Smooth muscle cell (in vitro differentiated cells): Measurements from ENCODE around the gene MKNK1. TPM values are rescaled to one million over a fixed set of nuclear protein-coding genes. Genes with fewer than 3 reads are reported as not detected.

Experiments used
- DNase-seq: peaks from one replicate; lab custom pipeline; 2025; ENCODE audit not compliant: unreplicated experiment; lab: John Stamatoyannopoulos, UW
- H2AFZ ChIP-seq: fragments of 200-600 bp; sonication (generic); 2 replicates; pipeline ENCODE4 v1.6.0; 2016; ENCODE audit warnings: antibody characterized with exemption, low read depth, mild to moderate bottlenecking
- H3F3A ChIP-seq: fragments of 200-600 bp; sonication (generic); 2 replicates; pipeline ENCODE4 v1.6.0; 2017; ENCODE audit warnings: antibody characterized with exemption, low read depth
- H3K27ac ChIP-seq: fragments of 200-600 bp; sonication (generic); 2 replicates; pipeline ENCODE4 v1.5.1; 2016; ENCODE audit warnings: low read depth, mild to moderate bottlenecking
- H3K27me3 ChIP-seq: fragments of 200-600 bp; sonication (generic); 2 replicates; pipeline ENCODE4 v1.6.1; 2016; ENCODE audit warnings: low read depth, mild to moderate bottlenecking
- H3K36me3 ChIP-seq: fragments of 200-600 bp; sonication (generic); 2 replicates; pipeline ENCODE4 v1.5.1; 2016; ENCODE audit warnings: low read depth
- H3K4me1 ChIP-seq: fragments of 200-600 bp; sonication (generic); 2 replicates; pipeline ENCODE4 v1.5.1; 2016; ENCODE audit warnings: low read depth
- H3K4me2 ChIP-seq: fragments of 200-600 bp; sonication (generic); 2 replicates; pipeline ENCODE4 v1.6.0; 2016; ENCODE audit warnings: mild to moderate bottlenecking
- H3K4me3 ChIP-seq: fragments of 200-600 bp; sonication (generic); 2 replicates; pipeline ENCODE4 v1.5.1; 2016; ENCODE audit warnings: mild to moderate bottlenecking
- H3K79me2 ChIP-seq: fragments of 200-600 bp; sonication (generic); 2 replicates; pipeline ENCODE4 v1.6.0; 2016; ENCODE audit warnings: low read depth, mild to moderate bottlenecking
- H3K9ac ChIP-seq: fragments of 200-600 bp; sonication (generic); 2 replicates; pipeline ENCODE4 v1.6.0; 2016; ENCODE audit warnings: low read depth
- H3K9me3 ChIP-seq: fragments of 200-600 bp; sonication (generic); replicated peaks from 2 replicates; pipeline ENCODE4 v1.5.1; 2016; ENCODE audit warnings: low read depth
- H4K20me1 ChIP-seq: fragments of 200-600 bp; sonication (generic); 2 replicates; pipeline ENCODE4 v1.6.0; 2016; ENCODE audit warnings: low read depth
- WGBS: methylation state at CpG from one replicate; pipeline ENCODE4 v1.1.7; 2016; ENCODE audit warnings: low lambda C conversion rate; 5-methylcytosine and 5-hydroxymethylcytosine counted together
- polyA plus RNA-seq: library from polyadenylated mRNA; unstranded; fragments of >200 nt; fragmentation: Nextera tagmentation; extraction: Ambion mirVana; gene quantifications from 2 replicates; pipeline ENCODE4 v1.2.1, GENCODE V29; 2016
- total RNA-seq: library from RNA; depleted of rRNA; stranded (reverse); fragments of >200 nt; gene quantifications from 2 replicates; pipeline ENCODE4 v1.2.3, GENCODE V29; 2014
- TF ChIP-seq, protein P1 (sequence below): fragments of 200-600 bp; sonication (generic); IDR thresholded peaks from 2 replicates; pipeline ENCODE4 v1.5.1; 2017; ENCODE audit warnings: borderline replicate concordance, mild to moderate bottlenecking, antibody characterized with exemption; ENCODE audit not compliant: insufficient read depth, poor library complexity, severe bottlenecking

MKNK1 gene
- total and polyA plus RNA-seq, 2 experiments from 2014 or later = 11.7 to 18.7 TPM

GRCh38 chr1:46549697-46550681 lies 54.1 kb downstream of the MKNK1 start:
- DNase-seq = no peak

DNA sequence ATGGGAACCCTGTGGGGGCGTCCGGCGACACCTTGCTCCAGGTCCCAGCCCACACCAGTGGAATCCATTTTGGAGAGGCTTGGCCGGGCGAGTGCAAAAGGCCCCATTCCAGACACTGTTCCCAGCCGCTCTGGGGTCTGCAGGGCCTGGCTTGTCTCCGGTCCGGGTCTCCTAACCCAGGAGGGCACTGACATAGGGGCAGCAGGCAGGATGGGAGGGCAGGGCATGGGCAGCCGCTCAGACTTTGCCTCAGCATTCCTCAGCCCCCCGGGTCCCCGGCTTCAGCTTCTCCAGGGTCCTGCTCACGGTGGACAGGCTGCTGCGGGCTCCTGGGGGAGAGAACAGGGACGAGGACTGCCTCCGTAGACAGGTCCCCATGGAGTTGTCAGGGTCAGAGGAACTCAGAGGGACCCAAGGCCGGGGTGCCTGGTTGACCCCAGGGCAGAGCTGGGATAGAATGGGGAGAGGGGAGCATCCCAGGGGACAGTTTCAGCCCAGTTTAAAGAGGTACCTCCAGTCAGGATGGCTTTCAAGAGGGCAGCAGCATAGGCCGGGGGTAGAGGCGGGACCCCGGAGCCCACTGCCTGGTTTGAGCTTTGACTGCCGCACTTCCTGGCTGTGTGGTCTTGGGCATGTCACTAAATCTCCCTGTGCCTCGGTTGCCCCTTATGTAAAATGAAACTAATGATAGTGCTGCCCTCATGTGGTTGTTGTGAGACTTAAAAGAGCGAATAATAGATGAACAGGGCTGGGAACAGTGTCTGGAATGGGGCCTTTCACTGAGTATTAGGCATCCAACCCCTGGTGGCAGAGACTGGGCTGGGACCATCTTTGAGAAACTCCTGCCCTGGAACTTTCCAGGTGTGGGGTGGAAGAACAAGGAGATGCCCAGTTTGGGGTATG lies 56.3 kb downstream of the MKNK1 start:
- DNase-seq = no peak
- H2AFZ ChIP-seq = no peak overlapping the region

More at GRCh38 chr1:46549697-46550681, 54.1 kb downstream of the MKNK1 start:
- H3F3A ChIP-seq = no peaks in the 10 kb centered on the region
- WGBS = 70% methylated on average over 17 of the region's 20 CpGs
- no peak overlapping the region for H2AFZ ChIP-seq
- H3K9me3 ChIP-seq = no peaks in the 10 kb centered on the region
- no peak overlapping the region for H3K4me3 ChIP-seq
- no peaks in the 10 kb centered on the region for H3K79me2 ChIP-seq
- peaks cover 50% of the 10 kb centered on the region for H3K27me3 ChIP-seq
- H3K27ac ChIP-seq = no peak overlapping the region
- no peak overlapping the region for H3K9ac ChIP-seq
- no peak overlapping the region for H3K4me2 ChIP-seq
- no peaks in the 10 kb centered on the region for H3K36me3 ChIP-seq
- H4K20me1 ChIP-seq = no peaks in the 10 kb centered on the region
- no peaks in the 10 kb centered on the region for H3K4me1 ChIP-seq
- TF ChIP-seq, protein P1, sequence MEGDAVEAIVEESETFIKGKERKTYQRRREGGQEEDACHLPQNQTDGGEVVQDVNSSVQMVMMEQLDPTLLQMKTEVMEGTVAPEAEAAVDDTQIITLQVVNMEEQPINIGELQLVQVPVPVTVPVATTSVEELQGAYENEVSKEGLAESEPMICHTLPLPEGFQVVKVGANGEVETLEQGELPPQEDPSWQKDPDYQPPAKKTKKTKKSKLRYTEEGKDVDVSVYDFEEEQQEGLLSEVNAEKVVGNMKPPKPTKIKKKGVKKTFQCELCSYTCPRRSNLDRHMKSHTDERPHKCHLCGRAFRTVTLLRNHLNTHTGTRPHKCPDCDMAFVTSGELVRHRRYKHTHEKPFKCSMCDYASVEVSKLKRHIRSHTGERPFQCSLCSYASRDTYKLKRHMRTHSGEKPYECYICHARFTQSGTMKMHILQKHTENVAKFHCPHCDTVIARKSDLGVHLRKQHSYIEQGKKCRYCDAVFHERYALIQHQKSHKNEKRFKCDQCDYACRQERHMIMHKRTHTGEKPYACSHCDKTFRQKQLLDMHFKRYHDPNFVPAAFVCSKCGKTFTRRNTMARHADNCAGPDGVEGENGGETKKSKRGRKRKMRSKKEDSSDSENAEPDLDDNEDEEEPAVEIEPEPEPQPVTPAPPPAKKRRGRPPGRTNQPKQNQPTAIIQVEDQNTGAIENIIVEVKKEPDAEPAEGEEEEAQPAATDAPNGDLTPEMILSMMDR = no peak

DNA sequence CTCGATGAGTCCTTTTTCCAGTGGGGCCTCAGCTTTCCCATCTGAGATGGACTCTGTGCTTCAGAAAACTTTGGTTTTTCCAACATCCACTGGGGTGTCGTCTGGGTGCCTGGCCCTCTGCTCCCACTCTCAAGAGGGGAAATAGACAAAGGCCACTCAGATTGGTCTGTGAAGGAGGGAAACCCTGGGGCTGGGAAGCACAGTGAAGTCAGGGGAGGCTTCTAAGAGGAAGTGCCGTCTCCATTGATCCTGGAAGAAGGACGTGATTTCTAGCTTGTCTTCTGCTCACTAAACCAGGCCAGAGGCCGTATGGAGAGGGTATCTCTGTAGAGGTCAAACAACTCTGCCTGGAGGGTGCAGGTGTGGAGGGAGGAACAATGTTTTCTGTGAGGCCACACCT lies 57.9 kb downstream of the MKNK1 start:
- Histone ChIP-seq H3K36me3 (no peaks in the 10 kb centered on the region), H3K27ac (no peak overlapping the region), H3K79me2 (no peaks in the 10 kb centered on the region), H2AFZ (no peak overlapping the region), H3K9ac (no peak overlapping the region), H3K4me2 (no peak overlapping the region), H3K9me3 (no peaks in the 10 kb centered on the region), H4K20me1 (no peaks in the 10 kb centered on the region), H3K4me1 (no peaks in the 10 kb centered on the region), H3K27me3 (peaks cover 85% of the 10 kb centered on the region), H3K4me3 (no peak overlapping the region), H3F3A (no peaks in the 10 kb centered on the region)
- no peak for DNase-seq
- TF ChIP-seq, protein P1 = no peak
- WGBS = 64% methylated on average over 5 of the region's 5 CpGs

More for the DNA sequence above, 56.3 kb downstream of the MKNK1 start:
- 75% methylated on average over 22 of the region's 22 CpGs for WGBS
- Histone ChIP-seq H3F3A (no peaks in the 10 kb centered on the region), H3K27ac (no peak overlapping the region), H3K4me3 (no peak overlapping the region), H4K20me1 (no peaks in the 10 kb centered on the region), H3K36me3 (no peaks in the 10 kb centered on the region), H3K4me2 (no peak overlapping the region), H3K9me3 (no peaks in the 10 kb centered on the region), H3K4me1 (no peaks in the 10 kb centered on the region), H3K27me3 (peaks cover 73% of the 10 kb centered on the region), H3K9ac (no peak overlapping the region), H3K79me2 (no peaks in the 10 kb centered on the region)
- TF ChIP-seq, protein P1 = peak; percentile 45
